22Rv1 (cell line): Measurements from ENCODE around the gene SQSTM1.

Source experiments
- H3K27ac ChIP-seq: fragments of 450-650 bp; 2 replicates; pipeline ENCODE4 v1.5.1; 2017
- CTCF ChIP-seq: fragments of 450-650 bp; IDR thresholded peaks from 2 replicates; pipeline ENCODE4 v1.5.1; 2017; ENCODE audit warnings: mild to moderate bottlenecking
- ZFX ChIP-seq: fragments of 450-650 bp; IDR thresholded peaks from 2 replicates; pipeline ENCODE4 v1.6.1; 2017; ENCODE audit warnings: antibody characterized with exemption, borderline replicate concordance

The SQSTM1 gene

GRCh38 chr5:179804555-179804947 is 16.2 kb upstream of the SQSTM1 start:
- TF ChIP-seq CTCF = no peak
- no peak for TF ChIP-seq ZFX
- peak overlapping the region; percentile 90 for H3K27ac ChIP-seq

- peak overlapping the region; percentile 90 for H3K27ac ChIP-seq
- TF ChIP-seq ZFX (no peak), CTCF (no peak)
Measured at GRCh38 chr5:179805070-179805528, 15.6 kb upstream of the SQSTM1 start.

GRCh38 chr5:179805529-179806249 is 15.0 kb upstream of the SQSTM1 start:
- TF ChIP-seq ZFX = no peak
- TF ChIP-seq CTCF = no peak
- peak overlapping the region; percentile 90 for H3K27ac ChIP-seq

GRCh38 chr5:179806250-179807048 is 14.3 kb upstream of the SQSTM1 start, which contains the start of gene MGAT4B:
Gene MGAT4B (minus strand): TSS chr5:179806866. CDS start chr5:179806583, 283 bp downstream.
- peak within 1 kb of the TSS; percentile 90 for H3K27ac ChIP-seq

GRCh38 chr5:179812135-179812825 is 8.4 kb upstream of the SQSTM1 start:
- H3K27ac ChIP-seq = no peak overlapping the region
- TF ChIP-seq ZFX (no peak), CTCF (no peak)

More at GRCh38 chr5:179806250-179807048, 14.3 kb upstream of the SQSTM1 start, which contains the start of gene MGAT4B:
- no peak for TF ChIP-seq CTCF
- no peak for TF ChIP-seq ZFX

- H3K27ac ChIP-seq = no peak overlapping the region
- TF ChIP-seq ZFX = no peak
- TF ChIP-seq CTCF = no peak
Measured at GRCh38 chr5:179812997-179813607, 7.6 kb upstream of the SQSTM1 start.
